ENCODE results near the gene CD82.
"Not testable (repeated sequence)": the region's sequence is repeated elsewhere in the genome, so short reads cannot be mapped to it uniquely, and the experiment has no call there.

The CD82 gene

GRCh38 chr11:44547534-44547933 lies 17.9 kb upstream of the CD82 start:
- H3K4me1 Mint-ChIP-seq, ATAC-seq, H3K9me3 Mint-ChIP-seq, H3K4me3 Mint-ChIP-seq, H3K27me3 Mint-ChIP-seq, H3K36me3 Mint-ChIP-seq, H3K27ac Mint-ChIP-seq: not testable (repeated sequence)

GRCh38 chr11:44548032-44548695 lies 17.3 kb upstream of the CD82 start:
- no peak for ATAC-seq
- Mint-ChIP-seq H3K9me3 (peaks cover 7% of the 10 kb centered on the region), H3K36me3 (no peaks in the 10 kb centered on the region), H3K27ac (no peak overlapping the region), H3K4me1 (no peaks in the 10 kb centered on the region), H3K27me3 (no peaks in the 10 kb centered on the region), H3K4me3 (no peak overlapping the region)

DNA sequence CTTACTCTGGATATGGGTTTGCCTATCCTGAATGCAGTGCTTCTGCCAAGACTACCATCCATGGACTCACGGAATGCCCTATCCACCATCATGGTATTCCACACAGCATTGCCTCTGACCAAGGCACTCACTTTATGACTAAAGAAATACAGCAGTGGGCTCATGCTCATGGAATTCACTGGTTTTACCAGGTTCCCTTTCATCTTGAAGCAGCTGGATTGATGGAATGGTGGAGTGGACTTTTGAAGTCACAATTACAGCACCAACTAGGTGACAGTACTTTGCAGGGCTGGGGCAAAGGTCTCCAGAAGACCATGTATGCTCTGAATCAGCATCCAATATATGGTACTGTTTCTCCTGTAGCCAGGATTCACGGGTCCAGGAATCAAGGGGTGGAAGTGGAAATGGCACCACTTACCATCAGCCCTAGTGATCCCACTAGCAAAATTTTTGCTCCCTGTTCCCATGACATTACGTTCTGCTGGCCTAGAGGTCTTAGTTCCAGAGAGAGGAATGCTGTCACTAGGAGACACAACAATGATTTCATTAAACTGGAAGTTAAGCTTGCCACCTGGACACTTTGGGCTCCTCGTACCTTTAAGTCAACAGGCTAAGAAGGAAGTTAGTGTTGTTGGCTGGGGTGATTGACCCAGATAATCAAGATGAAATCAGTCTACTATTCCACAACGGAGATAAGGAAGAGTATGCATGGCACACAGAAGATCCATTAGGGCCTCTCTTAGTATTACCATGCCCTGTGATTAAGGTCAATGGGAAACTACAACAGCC lies 16.3 kb upstream of the CD82 start:
- H3K4me1 Mint-ChIP-seq, H3K9me3 Mint-ChIP-seq, H3K4me3 Mint-ChIP-seq, H3K36me3 Mint-ChIP-seq, H3K27ac Mint-ChIP-seq, H3K27me3 Mint-ChIP-seq, ATAC-seq: not testable (repeated sequence)

GRCh38 chr11:44550123-44550522 lies 15.3 kb upstream of the CD82 start:
- no peaks in the 10 kb centered on the region for H3K36me3 Mint-ChIP-seq
- no peak overlapping the region for H3K27ac Mint-ChIP-seq
- H3K9me3 Mint-ChIP-seq: peaks cover 7% of the 10 kb centered on the region
- no peak overlapping the region for H3K4me3 Mint-ChIP-seq
- H3K27me3 Mint-ChIP-seq: no peaks in the 10 kb centered on the region
- no peak for ATAC-seq
- no peaks in the 10 kb centered on the region for H3K4me1 Mint-ChIP-seq

DNA sequence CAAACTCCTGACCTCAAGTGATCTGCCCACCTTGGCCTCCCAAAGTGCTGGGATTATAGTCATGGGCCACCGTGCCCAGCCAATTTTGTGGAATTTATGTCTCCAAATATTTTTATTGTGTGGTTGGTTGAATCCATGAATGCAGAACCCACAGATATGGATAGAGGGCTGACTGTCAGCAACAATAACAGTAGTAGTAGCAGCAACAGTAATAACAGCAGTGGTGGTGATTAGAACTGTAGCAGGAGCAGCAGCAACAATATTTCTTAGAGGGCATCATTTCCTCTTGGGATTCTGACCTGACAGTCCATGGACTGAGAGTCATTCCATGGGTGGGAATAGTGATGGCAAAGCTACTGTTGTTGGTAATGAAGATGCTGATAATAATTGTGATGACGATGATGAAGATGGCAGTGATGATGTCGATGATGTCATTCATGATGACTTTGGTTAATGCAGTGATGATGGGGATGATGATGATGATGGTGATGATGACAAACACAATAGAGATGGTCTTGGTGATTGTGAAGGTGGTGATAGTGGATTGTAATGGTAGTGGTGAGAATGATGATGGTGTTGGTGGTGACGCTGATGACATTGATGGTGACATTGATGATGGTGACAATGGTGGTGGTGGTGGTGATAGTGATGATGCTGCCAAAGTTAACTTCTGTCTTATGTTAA lies 13.9 kb upstream of the CD82 start:
- H3K4me3 Mint-ChIP-seq: no peak overlapping the region
- no peak overlapping the region for H3K27ac Mint-ChIP-seq
- peaks cover 4% of the 10 kb centered on the region for H3K4me1 Mint-ChIP-seq
- peaks cover 7% of the 10 kb centered on the region for H3K9me3 Mint-ChIP-seq
- no peaks in the 10 kb centered on the region for H3K36me3 Mint-ChIP-seq
- ATAC-seq: no peak
- no peaks in the 10 kb centered on the region for H3K27me3 Mint-ChIP-seq

GRCh38 chr11:44555031-44555800 lies 10.2 kb upstream of the CD82 start:
- ATAC-seq: no peak
- Mint-ChIP-seq H3K27me3 (no peaks in the 10 kb centered on the region), H3K4me1 (peaks cover 30% of the 10 kb centered on the region), H3K9me3 (peaks cover 7% of the 10 kb centered on the region), H3K36me3 (no peaks in the 10 kb centered on the region), H3K4me3 (no peak overlapping the region), H3K27ac (no peak overlapping the region)

- Mint-ChIP-seq H3K4me1 (peaks cover 42% of the 10 kb centered on the region), H3K27ac (peak overlapping the region; percentile 91), H3K27me3 (no peaks in the 10 kb centered on the region), H3K9me3 (peaks cover 3% of the 10 kb centered on the region), H3K36me3 (no peaks in the 10 kb centered on the region), H3K4me3 (peak overlapping the region; percentile 25)
- ATAC-seq: peak; percentile 78
These were observed 8.6 kb upstream of the CD82 start for GRCh38 chr11:44556735-44557409.

- Mint-ChIP-seq H3K4me1 (peaks cover 42% of the 10 kb centered on the region), H3K4me3 (no peak overlapping the region), H3K36me3 (no peaks in the 10 kb centered on the region), H3K9me3 (peaks cover 2% of the 10 kb centered on the region), H3K27me3 (no peaks in the 10 kb centered on the region), H3K27ac (peak overlapping the region; percentile 91)
- peak; percentile 75 for ATAC-seq
These were observed 8.0 kb upstream of the CD82 start for GRCh38 chr11:44557464-44557863.

- Mint-ChIP-seq H3K27me3 (no peaks in the 10 kb centered on the region), H3K9me3 (no peaks in the 10 kb centered on the region), H3K27ac (peak overlapping the region; percentile 66), H3K4me1 (peaks cover 45% of the 10 kb centered on the region), H3K36me3 (no peaks in the 10 kb centered on the region), H3K4me3 (peak overlapping the region; percentile 63)
- peak; percentile 90 for ATAC-seq
These were observed 6.1 kb upstream of the CD82 start for GRCh38 chr11:44559207-44559939.

- Mint-ChIP-seq H3K4me3 (peak overlapping the region; percentile 29), H3K4me1 (peaks cover 51% of the 10 kb centered on the region), H3K27ac (peak overlapping the region; percentile 66)
- H3K9me3 Mint-ChIP-seq, ATAC-seq, H3K27me3 Mint-ChIP-seq, H3K36me3 Mint-ChIP-seq: not testable (repeated sequence)
These were observed 5.5 kb upstream of the CD82 start for GRCh38 chr11:44559940-44560300.

DNA sequence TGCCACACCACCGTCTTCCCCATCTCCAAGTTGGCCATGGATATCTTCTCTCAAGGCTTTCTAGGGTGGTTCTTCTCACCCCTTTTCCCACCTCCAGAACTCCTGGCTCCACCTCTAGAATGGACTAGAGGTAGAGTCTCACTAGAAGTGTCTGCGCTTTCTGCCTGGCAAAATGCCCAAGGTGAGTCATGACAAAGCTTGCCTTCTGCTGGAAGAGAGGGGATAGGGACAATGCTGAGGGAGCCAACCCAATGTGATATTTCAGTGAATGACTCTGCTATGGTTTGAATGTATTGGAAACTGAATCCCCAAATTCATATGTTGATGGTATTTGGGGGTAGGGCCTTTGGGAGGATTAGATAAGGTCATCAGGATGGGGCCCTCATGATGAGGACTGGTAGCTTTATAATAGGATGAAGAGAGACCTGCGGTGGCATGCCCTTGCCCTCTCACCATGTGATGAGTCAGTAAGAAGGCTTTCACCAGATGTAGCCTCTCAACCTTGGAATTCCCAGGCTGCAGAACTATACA lies 4.1 kb upstream of the CD82 start:
- Mint-ChIP-seq H3K4me1 (peaks cover 51% of the 10 kb centered on the region), H3K4me3 (no peak overlapping the region), H3K36me3 (no peaks in the 10 kb centered on the region), H3K27me3 (no peaks in the 10 kb centered on the region), H3K27ac (peak overlapping the region; percentile 76), H3K9me3 (no peaks in the 10 kb centered on the region)
- no peak for ATAC-seq

DNA sequence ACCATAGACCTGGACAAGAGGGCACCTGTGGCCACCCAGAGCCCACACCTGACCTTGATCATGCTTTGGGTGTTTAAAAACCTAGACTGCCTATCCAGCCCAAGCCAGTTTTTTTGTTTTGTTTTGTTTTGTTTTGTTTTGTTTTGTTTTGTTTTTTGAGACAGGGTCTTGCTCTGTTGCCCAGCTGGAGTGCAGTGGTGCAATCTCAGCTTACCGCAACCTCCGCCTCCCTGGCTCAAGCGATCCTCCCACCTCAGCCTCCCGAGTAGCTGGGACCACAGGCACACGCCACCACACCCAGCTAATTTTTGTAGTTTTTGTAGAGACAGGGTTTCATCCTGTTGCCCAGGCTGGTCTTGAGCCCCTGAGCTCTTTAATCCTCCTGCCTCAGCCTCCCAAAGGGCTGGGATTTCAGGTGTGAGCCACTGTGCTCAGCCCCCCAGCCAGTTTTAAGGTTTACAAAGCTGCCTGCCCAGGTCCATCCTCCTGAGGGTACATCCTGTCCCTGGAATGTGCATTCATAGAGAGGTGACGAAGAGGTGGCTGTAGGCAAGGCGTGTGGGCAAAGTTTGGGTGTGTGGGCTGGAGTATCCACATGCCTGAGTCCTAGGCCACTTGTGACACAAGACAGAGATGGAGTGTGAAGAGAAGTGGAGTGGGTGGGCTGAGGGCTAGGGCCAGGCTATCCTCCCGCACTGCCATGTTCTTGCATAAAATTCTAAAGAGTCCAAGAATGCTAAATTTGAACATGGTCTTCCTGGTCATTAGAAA lies 3.3 kb upstream of the CD82 start:
- peak overlapping the region; percentile 5 for H3K4me3 Mint-ChIP-seq

DNA sequence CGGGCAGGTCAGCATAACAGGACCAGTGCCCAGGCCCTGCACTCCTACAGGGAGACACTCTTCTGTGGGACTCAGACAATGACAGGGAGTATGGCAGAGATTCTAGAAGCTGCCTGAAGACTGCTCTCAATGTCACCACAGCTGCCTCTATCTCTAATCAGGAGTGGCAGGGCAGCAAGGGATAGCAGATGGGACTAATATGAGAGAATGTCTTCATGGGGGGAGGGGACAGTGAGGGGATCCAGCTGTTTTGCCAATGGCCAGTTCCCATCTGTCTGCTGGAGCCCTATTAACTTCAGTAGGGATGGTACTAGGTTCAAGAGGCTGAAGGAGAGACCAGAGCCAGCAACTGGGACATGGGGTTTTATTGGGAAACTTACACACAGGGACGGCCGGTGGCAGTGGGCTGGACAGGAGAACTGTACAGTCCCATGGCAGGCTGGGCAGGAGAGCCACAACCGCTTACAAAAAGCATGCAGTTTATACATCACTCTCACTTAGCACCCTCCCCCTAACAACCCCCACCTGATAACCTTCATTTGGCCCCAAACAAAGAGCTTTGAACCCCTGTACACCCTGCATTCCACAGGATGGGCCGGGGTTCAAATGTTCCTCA lies 2.5 kb upstream of the CD82 start:
- H3K27ac Mint-ChIP-seq: peak overlapping the region; percentile 51
- no peak for ATAC-seq
- H3K36me3 Mint-ChIP-seq: peaks cover 16% of the 10 kb centered on the region
- no peaks in the 10 kb centered on the region for H3K9me3 Mint-ChIP-seq
- H3K4me1 Mint-ChIP-seq: peaks cover 48% of the 10 kb centered on the region
- H3K4me3 Mint-ChIP-seq: no peak overlapping the region
- H3K27me3 Mint-ChIP-seq: no peaks in the 10 kb centered on the region

More for the DNA sequence above, 3.3 kb upstream of the CD82 start:
- no peak for ATAC-seq
- Mint-ChIP-seq H3K4me1 (peaks cover 48% of the 10 kb centered on the region), H3K27me3 (no peaks in the 10 kb centered on the region), H3K27ac (peak overlapping the region; percentile 51), H3K9me3 (no peaks in the 10 kb centered on the region), H3K36me3 (peaks cover 8% of the 10 kb centered on the region)
